ENCODE results near the gene WNT2.

- TF ChIP-seq EZH2 (IDR thresholded peaks at IDR 0.05; ENCODE audit: borderline replicate concordance, insufficient read depth, low read depth, low read length, poor library complexity, severe bottlenecking) (no peak), CTCF (IDR thresholded peaks at IDR 0.05) (no peak)
Observed at GRCh38 chr7:117347962-117348672, 25.3 kb upstream of the WNT2 start.
